Measurements from ENCODE around the gene SEC31A. TPM values are rescaled to one million over a fixed set of nuclear protein-coding genes. Genes with fewer than 3 reads are reported as not detected.

Gene SEC31A
- polyA plus RNA-seq, 1 of the 3 experiments (the other 2 are of a cell fraction) = 147 TPM

- Histone ChIP-seq H3F3A (replicated peaks; ENCODE audit: insufficient read depth) (peaks cover 21% of the 10 kb centered on the region), H3K36me3 (replicated peaks in 1 of 2; ENCODE audit: control insufficient read depth in 1 of 2, insufficient read depth in 2 of 2, low read length in 1 of 2) (no peaks in the 10 kb centered on the region), H3K9me2 (no peaks in the 10 kb centered on the region), H3K27me3 (ENCODE audit: insufficient read depth) (no peaks in the 10 kb centered on the region), H3K9ac (no peak overlapping the region), H2AFZ (ENCODE audit: low read depth) (no peak overlapping the region), H3K9me3 (no peaks in the 10 kb centered on the region), H4K20me1 (ENCODE audit: insufficient read depth) (no peaks in the 10 kb centered on the region), H3K4me2 (no peak overlapping the region), H3K4me3 (ENCODE audit: low read depth in 2 of 2, low read length in 1 of 2) (no peak overlapping the region), H3K27ac (ENCODE audit: low read depth in 2 of 2, low read length in 1 of 2) (no peak overlapping the region), H3K79me2 (ENCODE audit: insufficient read depth) (no peaks in the 10 kb centered on the region), H3K4me1 (ENCODE audit: control insufficient read depth in 1 of 2, insufficient read depth in 2 of 2, low read depth in 1 of 2, low read length in 1 of 2) (peaks cover 0 to 6% of the 10 kb centered on the region in 2 experiments; a peak in 1 of 4 replicates)
- POLR2A ChIA-PET = no interaction called here
- 100% methylated on average over 1 of the region's 1 CpG for WGBS (ENCODE audit: low lambda C conversion rate)
- no peak for DNase-seq
- TF ChIP-seq YY1 (IDR thresholded peaks at IDR 0.05; ENCODE audit: low read depth) (no peak), SMC3 (IDR thresholded peaks at IDR 0.05; ENCODE audit: low read depth, low read length) (no peak), RFX5 (IDR thresholded peaks at IDR 0.05; ENCODE audit: low read length) (no peak), ZBTB33 (IDR thresholded peaks at IDR 0.05; ENCODE audit: borderline replicate concordance, low read depth) (no peak), TEAD4 (IDR thresholded peaks at IDR 0.05; ENCODE audit: borderline replicate concordance, insufficient read depth) (no peak), RAD21 (IDR thresholded peaks at IDR 0.05; ENCODE audit: low read length) (no peak)
- CTCF ChIA-PET = interaction anchor here (0.5 to 3.4 kb wide), 4 partner anchors 10 to 257 kb away, joined by 3 to 12 read pairs (median 4); no protein-coding TSS in a partner anchor
These were observed 79.6 kb downstream of the SEC31A start for GRCh38 chr4:82811392-82811791.

- no peaks in the 10 kb centered on the region for H3K9me3 ChIP-seq
- H3K4me2 ChIP-seq = no peak overlapping the region
- CTCF ChIA-PET = no interaction called here
- no peak for DNase-seq
- 82% methylated on average over 4 of the region's 4 CpGs for WGBS (ENCODE audit: low lambda C conversion rate)
- H3K36me3 ChIP-seq (replicated peaks in 1 of 2; ENCODE audit: control insufficient read depth in 1 of 2, insufficient read depth in 2 of 2, low read length in 1 of 2) = no peaks in the 10 kb centered on the region
- no peaks in the 10 kb centered on the region for H3K27me3 ChIP-seq (ENCODE audit: insufficient read depth)
- no peaks in the 10 kb centered on the region for H3K9me2 ChIP-seq
- H3K27ac ChIP-seq (ENCODE audit: low read depth in 2 of 2, low read length in 1 of 2) = no peak overlapping the region
- peaks cover 0 to 6% of the 10 kb centered on the region in 2 experiments; a peak in 1 of 4 replicates for H3K4me1 ChIP-seq (ENCODE audit: control insufficient read depth in 1 of 2, insufficient read depth in 2 of 2, low read depth in 1 of 2, low read length in 1 of 2)
- TF ChIP-seq SIN3A (IDR thresholded peaks at IDR 0.05; ENCODE audit: borderline replicate concordance, low read depth, low read length) (no peak), FOXJ3 (CRISPR knock-in tag; IDR thresholded peaks at IDR 0.05) (no peak), PBX3 (IDR thresholded peaks at IDR 0.05) (no peak), FOSL2 (IDR thresholded peaks at IDR 0.05; ENCODE audit: borderline replicate concordance, low read depth) (no peak), FOXM1 (IDR thresholded peaks at IDR 0.05; ENCODE audit: low read depth) (no peak)
- no peak overlapping the region for H3K9ac ChIP-seq
- H3F3A ChIP-seq (replicated peaks; ENCODE audit: insufficient read depth) = peaks cover 11% of the 10 kb centered on the region
- H3K79me2 ChIP-seq (ENCODE audit: insufficient read depth) = no peaks in the 10 kb centered on the region
- H4K20me1 ChIP-seq (ENCODE audit: insufficient read depth) = no peaks in the 10 kb centered on the region
- no peak overlapping the region for H2AFZ ChIP-seq (ENCODE audit: low read depth)
- no peak overlapping the region for H3K4me3 ChIP-seq (ENCODE audit: low read depth in 2 of 2, low read length in 1 of 2)
- POLR2A ChIA-PET = no interaction called here
These were observed 80.8 kb downstream of the SEC31A start for GRCh38 chr4:82810176-82810575.

Measured in SK-N-SH (cell line).